Mesenchymal stem cell (in vitro differentiated cells and primary cell): ENCODE measurements around the gene IRF2.

Experiments
- DNase-seq: peaks from one replicate; pipeline ENCODE4 v3.0.0-alpha.2; 2013
- H2AFZ ChIP-seq: one replicate; pipeline ENCODE4 v1.6.1; 2013; ENCODE audit warnings: low read depth, mild to moderate bottlenecking, control low read depth, inconsistent platforms, low read length, moderate library complexity
- H2AK5ac ChIP-seq: 2 replicates; pipeline ENCODE4 v1.6.1; 2013; ENCODE audit warnings: low read length, moderate library complexity, mild to moderate bottlenecking, inconsistent platforms; ENCODE audit not compliant: severe bottlenecking
- H2BK120ac ChIP-seq: one replicate; pipeline ENCODE4 v1.6.1; 2013; ENCODE audit warnings: low read depth, mild to moderate bottlenecking, inconsistent platforms, low read length, moderate library complexity
- H2BK12ac ChIP-seq, 2 experiments: one replicate each; pipeline ENCODE4 v1.6.1; 2013; ENCODE audit warnings: inconsistent platforms in 2 of 2, low read length in 2 of 2, mild to moderate bottlenecking in 2 of 2, moderate library complexity in 2 of 2, control low read depth in 1 of 2
- H2BK15ac ChIP-seq: one replicate; pipeline ENCODE4 v1.6.1; 2013; ENCODE audit warnings: mild to moderate bottlenecking, low read depth, inconsistent platforms; ENCODE audit not compliant: poor library complexity, severe bottlenecking
- H2BK5ac ChIP-seq: 2 replicates; pipeline ENCODE4 v1.6.1; 2013; ENCODE audit warnings: low read depth, mild to moderate bottlenecking, low read length, control low read depth, inconsistent platforms; ENCODE audit not compliant: poor library complexity, severe bottlenecking
- H3K14ac ChIP-seq, 2 experiments: one replicate each; pipeline ENCODE4 v1.6.1; 2013; ENCODE audit warnings: inconsistent platforms in 2 of 2, low read length in 2 of 2, control low read depth in 1 of 2, mild to moderate bottlenecking in 1 of 2, moderate library complexity in 1 of 2
- H3K18ac ChIP-seq, 2 experiments: one replicate each; pipeline ENCODE4 v1.6.1; 2013; ENCODE audit warnings: inconsistent platforms in 2 of 2, low read length in 2 of 2, control low read depth in 1 of 2, low read depth in 1 of 2, mild to moderate bottlenecking in 1 of 2
- H3K23ac ChIP-seq, 2 experiments: one replicate each; pipeline ENCODE4 v1.6.1; 2013; ENCODE audit warnings: inconsistent platforms in 2 of 2, low read length in 2 of 2, mild to moderate bottlenecking in 2 of 2, moderate library complexity in 2 of 2, control low read depth in 1 of 2
- H3K27ac ChIP-seq: 2 replicates; pipeline ENCODE4 v1.5.1; 2013; ENCODE audit warnings: mild to moderate bottlenecking, moderate library complexity, low read length, control low read depth, inconsistent platforms; ENCODE audit not compliant: poor library complexity, severe bottlenecking
- H3K27me3 ChIP-seq, 2 experiments: 2 replicates each; pipeline versions ENCODE4 v1.6.1 to v1.7.0; 2013; ENCODE audit warnings: low read length in 2 of 2, mild to moderate bottlenecking in 2 of 2, moderate library complexity in 2 of 2, control low read depth in 1 of 2, inconsistent platforms in 1 of 2; ENCODE audit not compliant: control insufficient read depth in 1 of 2, insufficient read depth in 1 of 2
- H3K36me3 ChIP-seq, 2 experiments: 2 replicates each; pipeline versions ENCODE4 v1.6.1 to v1.7.0; 2013; ENCODE audit warnings: low read length in 2 of 2, control low read depth in 1 of 2, inconsistent platforms in 1 of 2, low read depth in 1 of 2, mild to moderate bottlenecking in 1 of 2; ENCODE audit not compliant: insufficient read depth in 2 of 2, control insufficient read depth in 1 of 2
- H3K4ac ChIP-seq, 2 experiments: one replicate each; pipeline ENCODE4 v1.6.1; 2013; ENCODE audit warnings: inconsistent platforms in 2 of 2, low read length in 2 of 2, mild to moderate bottlenecking in 2 of 2, moderate library complexity in 2 of 2, control low read depth in 1 of 2, low read depth in 1 of 2
- H3K4me1 ChIP-seq: 2 replicates; pipeline ENCODE4 v1.6.1; 2013; ENCODE audit warnings: low read depth, low read length, control low read depth; ENCODE audit not compliant: control insufficient read depth, insufficient read depth
- H3K4me2 ChIP-seq: 2 replicates; pipeline ENCODE4 v1.6.1; 2013; ENCODE audit warnings: low read length, mild to moderate bottlenecking, inconsistent platforms; ENCODE audit not compliant: poor library complexity, severe bottlenecking
- H3K4me3 ChIP-seq, 2 experiments: 2 replicates each; pipeline versions ENCODE4 v1.5.1 to v1.7.0; 2013; ENCODE audit warnings: low read length in 2 of 2, mild to moderate bottlenecking in 2 of 2, control low read depth in 1 of 2, low read depth in 1 of 2; ENCODE audit not compliant: insufficient read depth in 1 of 2
- H3K79me1 ChIP-seq: replicated peaks from 2 replicates; pipeline ENCODE4 v1.6.1; 2013; ENCODE audit warnings: mild to moderate bottlenecking, control low read depth, low read length, inconsistent platforms; ENCODE audit not compliant: poor library complexity, severe bottlenecking
- H3K9ac ChIP-seq: 2 replicates; pipeline ENCODE4 v1.7.0; 2013; ENCODE audit warnings: mild to moderate bottlenecking, low read length, moderate library complexity
- H3K9me3 ChIP-seq: 2 replicates; pipeline ENCODE4 v1.7.0; 2013; ENCODE audit warnings: mild to moderate bottlenecking, low read length; ENCODE audit not compliant: control insufficient read depth
- H4K8ac ChIP-seq: one replicate; pipeline ENCODE4 v1.6.1; 2013; ENCODE audit warnings: inconsistent platforms, mild to moderate bottlenecking, low read length, moderate library complexity
- H4K91ac ChIP-seq: one replicate; pipeline ENCODE4 v1.6.1; 2013; ENCODE audit warnings: mild to moderate bottlenecking, low read length, inconsistent platforms
- WGBS: methylation state at CpG from one replicate; pipeline ENCODE4 v1.1.7; 2013; ENCODE audit warnings: mixed read lengths; 5-methylcytosine and 5-hydroxymethylcytosine counted together

The IRF2 gene

DNA sequence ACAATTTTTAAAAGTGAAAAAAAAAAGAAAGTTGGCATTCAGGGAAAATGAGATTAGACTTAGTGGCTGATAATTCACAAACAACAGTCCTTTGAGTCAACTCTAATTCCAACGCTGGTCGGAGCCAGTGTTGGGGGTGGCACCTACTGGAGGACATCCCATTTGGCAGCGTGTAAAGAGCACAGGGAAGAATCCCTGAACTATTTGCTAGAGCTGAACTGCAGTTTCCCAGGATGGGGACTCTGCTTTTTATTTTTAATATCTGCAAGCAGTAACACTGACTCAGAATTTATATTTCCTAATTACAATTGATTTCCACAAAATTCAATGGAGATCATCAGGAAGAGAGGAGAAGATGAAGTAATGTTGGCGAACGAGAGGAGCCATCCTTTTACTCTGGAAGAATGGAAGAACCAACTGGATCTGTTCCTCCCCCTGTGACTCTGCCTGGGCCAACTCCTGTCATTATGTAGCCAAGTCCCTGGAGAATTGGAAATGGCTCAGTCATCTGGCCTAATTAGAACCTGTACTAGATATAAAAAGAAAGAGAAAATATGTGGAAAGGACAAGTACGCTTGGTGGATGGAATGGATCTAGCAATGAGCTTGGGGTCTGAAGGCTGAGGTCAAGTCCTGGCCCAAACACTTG, 76.7 kb downstream of the IRF2 start:
- Histone ChIP-seq H3K27ac (no peak overlapping the region), H4K8ac (no peak overlapping the region), H3K36me3 (peaks cover 27 to 71% of the 10 kb centered on the region in 2 experiments), H4K91ac (no peak overlapping the region), H3K4me2 (no peak overlapping the region), H3K4me3 (no peak overlapping the region), H2BK12ac (no peak overlapping the region), H3K79me1 (peaks cover 12% of the 10 kb centered on the region), H3K18ac (no peak overlapping the region), H2BK15ac (no peak overlapping the region), H3K23ac (no peak overlapping the region), H3K9ac (no peak overlapping the region), H3K27me3 (no peaks in the 10 kb centered on the region), H3K4me1 (peaks cover 9% of the 10 kb centered on the region), H2AK5ac (no peak overlapping the region), H2AFZ (no peak overlapping the region), H2BK5ac (no peak overlapping the region), H3K4ac (no peak overlapping the region), H3K9me3 (no peaks in the 10 kb centered on the region), H2BK120ac (no peak overlapping the region), H3K14ac (no peak overlapping the region)
- WGBS, result 98% methylated on average over 6 of the region's 6 CpGs
- no peak for DNase-seq

DNA sequence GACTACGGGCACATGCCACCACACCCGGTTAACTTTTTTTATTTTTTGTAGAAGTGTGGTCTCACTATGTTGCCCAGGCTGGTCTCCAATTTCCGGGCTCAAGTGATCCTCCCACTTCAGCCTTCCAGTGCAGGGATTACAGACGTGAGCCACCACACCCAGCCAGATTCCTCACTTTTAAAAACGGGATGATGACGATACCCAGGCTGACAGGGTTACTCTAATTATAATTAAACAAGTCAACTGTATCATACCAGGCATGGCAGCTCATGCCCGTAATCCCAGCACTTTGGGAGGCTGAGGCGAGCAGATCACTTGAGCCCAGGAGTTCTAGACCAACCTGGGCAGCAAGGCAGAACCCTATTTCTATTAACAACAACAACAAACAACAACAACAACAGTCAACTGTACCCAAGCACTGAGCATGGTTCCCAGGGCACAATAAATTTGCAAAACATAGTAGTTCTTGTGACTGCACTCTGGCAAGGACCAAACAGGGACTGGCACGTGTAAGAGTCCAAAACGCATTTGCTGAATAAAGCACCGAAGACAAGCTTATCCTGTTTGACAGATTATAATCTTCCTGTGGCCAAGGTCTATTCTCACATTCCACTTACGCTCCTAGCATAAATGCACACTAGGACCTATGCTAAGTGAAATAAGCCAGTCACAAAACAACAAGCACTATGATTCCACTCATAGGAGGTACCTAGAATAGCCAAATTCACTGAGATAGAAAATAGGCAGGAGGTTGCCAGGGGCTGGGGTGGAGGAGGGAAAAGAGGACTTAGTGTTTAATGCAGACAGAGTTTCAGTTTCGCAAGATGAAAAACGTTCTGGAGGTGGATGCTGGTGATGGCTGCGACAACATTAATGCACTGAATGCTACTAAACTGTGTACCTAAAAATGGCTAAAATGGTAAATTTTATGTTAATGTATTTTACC, 77.5 kb downstream of the IRF2 start:
- H2AFZ ChIP-seq, result no peak overlapping the region
- H3K23ac ChIP-seq, result no peak overlapping the region
- H3K4me3 ChIP-seq, result no peak overlapping the region
- H3K27me3 ChIP-seq, result no peaks in the 10 kb centered on the region
- H3K18ac ChIP-seq, result no peak overlapping the region
- no peak for DNase-seq
- peaks cover 15% of the 10 kb centered on the region for H3K79me1 ChIP-seq
- H2BK120ac ChIP-seq, result no peak overlapping the region
- H3K9me3 ChIP-seq, result no peaks in the 10 kb centered on the region
- no peak overlapping the region for H4K8ac ChIP-seq
- H3K36me3 ChIP-seq, result peaks cover 26 to 70% of the 10 kb centered on the region in 2 experiments
- H3K14ac ChIP-seq, result no peak overlapping the region
- peaks cover 8% of the 10 kb centered on the region for H3K4me1 ChIP-seq
- no peak overlapping the region for H3K4me2 ChIP-seq
- H3K4ac ChIP-seq, result no peak overlapping the region
- H3K9ac ChIP-seq, result no peak overlapping the region
- no peak overlapping the region for H2BK15ac ChIP-seq
- H2AK5ac ChIP-seq, result no peak overlapping the region
- no peak overlapping the region for H2BK5ac ChIP-seq
- no peak overlapping the region for H4K91ac ChIP-seq
- H2BK12ac ChIP-seq, result no peak overlapping the region
- no peak overlapping the region for H3K27ac ChIP-seq
- 96% methylated on average over 13 of the region's 15 CpGs for WGBS

DNA sequence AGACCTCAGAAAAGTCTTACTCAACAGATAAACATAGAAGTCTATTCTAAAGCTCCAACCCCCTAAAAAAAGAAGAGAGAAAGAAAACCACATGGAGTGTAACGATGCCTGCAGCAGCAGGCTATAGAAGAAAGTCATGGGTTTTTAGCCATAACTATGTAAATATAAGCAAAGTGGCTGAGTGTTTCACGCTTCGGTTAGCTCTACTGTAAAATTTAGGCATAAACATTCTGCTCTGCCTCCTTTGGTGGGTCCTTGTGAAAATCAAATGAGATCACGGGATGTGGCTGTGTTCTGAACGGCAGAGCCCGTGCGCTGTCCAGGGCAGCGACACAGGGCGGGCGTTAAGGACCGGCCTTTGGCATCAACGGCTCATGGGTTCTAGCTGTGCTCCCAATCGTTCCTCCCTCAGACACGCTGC, 78.4 kb downstream of the IRF2 start:
- Histone ChIP-seq H4K91ac (peak overlapping the region; percentile 45), H2AK5ac (no peak overlapping the region), H3K23ac (no peak overlapping the region), H3K36me3 (peaks cover 34 to 70% of the 10 kb centered on the region in 2 experiments), H3K9me3 (peaks cover 3% of the 10 kb centered on the region), H3K14ac (no peak overlapping the region), H3K27ac (peak overlapping the region; percentile 30), H2BK12ac (no peak overlapping the region), H3K79me1 (peaks cover 18% of the 10 kb centered on the region), H2BK15ac (no peak overlapping the region), H2AFZ (no peak overlapping the region), H3K27me3 (no peaks in the 10 kb centered on the region), H3K18ac (no peak overlapping the region), H2BK120ac (no peak overlapping the region), H3K4me2 (peak overlapping the region; percentile 59), H4K8ac (no peak overlapping the region), H3K4ac (no peak overlapping the region), H3K9ac (no peak overlapping the region), H2BK5ac (no peak overlapping the region), H3K4me1 (peaks cover 7% of the 10 kb centered on the region), H3K4me3 (no peak overlapping the region)
- WGBS, result 98% methylated on average over 11 of the region's 14 CpGs
- DNase-seq, result peak; percentile 64

DNA sequence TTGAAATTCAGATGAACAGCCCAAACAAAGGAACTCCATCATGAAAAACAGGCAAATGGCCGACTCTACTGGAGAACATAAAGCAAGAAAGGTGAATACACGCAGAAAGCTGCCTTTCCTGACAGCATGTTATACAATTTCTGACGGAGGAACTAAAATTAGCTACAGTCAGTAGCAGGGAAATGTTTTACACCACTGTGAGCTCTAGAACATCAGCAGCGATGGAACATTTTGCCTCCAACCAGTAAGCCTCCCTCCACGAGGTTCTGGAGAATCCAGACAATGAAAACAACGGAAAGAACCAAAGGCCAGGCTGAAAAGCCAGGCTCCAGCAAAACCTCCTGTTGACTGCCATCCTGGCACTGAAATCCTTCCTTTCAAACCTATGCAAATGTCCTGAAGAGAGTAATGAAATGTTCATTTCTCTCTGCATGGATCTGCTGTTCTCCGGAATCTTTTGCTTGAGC, 78.9 kb downstream of the IRF2 start:
- Histone ChIP-seq H3K4me2 (peak overlapping the region; percentile 1), H3K9me3 (peaks cover 3% of the 10 kb centered on the region), H3K27me3 (no peaks in the 10 kb centered on the region), H2BK120ac (no peak overlapping the region), H3K79me1 (peaks cover 22% of the 10 kb centered on the region), H3K4ac (no peak overlapping the region), H3K14ac (no peak overlapping the region), H3K27ac (peak overlapping the region; percentile 12), H2BK15ac (no peak overlapping the region), H3K36me3 (peaks cover 39 to 73% of the 10 kb centered on the region in 2 experiments), H2BK5ac (no peak overlapping the region), H4K91ac (no peak overlapping the region), H3K4me3 (no peak overlapping the region), H2AK5ac (no peak overlapping the region), H3K9ac (no peak overlapping the region), H3K18ac (no peak overlapping the region), H3K23ac (no peak overlapping the region), H3K4me1 (peaks cover 9% of the 10 kb centered on the region), H2AFZ (no peak overlapping the region), H4K8ac (no peak overlapping the region), H2BK12ac (no peak overlapping the region)
- 97% methylated on average over 7 of the region's 7 CpGs for WGBS
- DNase-seq, result no peak
